Keratinocyte (primary cell): Measurements from ENCODE around the gene OMD. TPM values are rescaled to one million over a fixed set of nuclear protein-coding genes. Genes with fewer than 3 reads are reported as not detected.

Experiments
- DNase-seq: peaks from one replicate; pipeline ENCODE4 v3.0.0-alpha.2; 2011; ENCODE audit warnings: low read depth, missing footprints, low spot score
- FAIRE-seq: peaks from 2 replicates; lab custom pipeline; 2011; peaks lifted over from hg19 to GRCh38; lab: Jason Lieb, UNC
- H2AFZ ChIP-seq: 2 replicates; pipeline ENCODE4 v1.6.0; 2012; ENCODE audit warnings: low read length, control low read depth, inconsistent platforms; ENCODE audit not compliant: control insufficient read depth
- H3K27ac ChIP-seq: 2 replicates; pipeline ENCODE4 v1.5.1; 2011; ENCODE audit warnings: low read length; ENCODE audit not compliant: control insufficient read depth, insufficient read depth
- H3K27me3 ChIP-seq: 3 replicates; pipeline ENCODE4 v1.6.0; 2011; ENCODE audit warnings: low read length; ENCODE audit not compliant: control insufficient read depth, insufficient read depth; ENCODE audit errors: extremely low read depth
- H3K36me3 ChIP-seq, 2 experiments: 2 replicates in 1 of 2; 3 replicates in 1 of 2; pipeline ENCODE4 v1.5.1; 2011; ENCODE audit warnings: low read length in 2 of 2, mild to moderate bottlenecking in 1 of 2; ENCODE audit not compliant: control insufficient read depth in 2 of 2, insufficient read depth in 2 of 2; ENCODE audit errors: extremely low read depth in 1 of 2
- H3K4me1 ChIP-seq: 3 replicates; pipeline ENCODE4 v1.5.1; 2011; ENCODE audit warnings: low read length; ENCODE audit not compliant: control insufficient read depth, insufficient read depth; ENCODE audit errors: extremely low read depth
- H3K4me2 ChIP-seq: 3 replicates; pipeline ENCODE4 v1.6.0; 2011; ENCODE audit warnings: low read depth, low read length; ENCODE audit not compliant: control insufficient read depth, insufficient read depth; ENCODE audit errors: extremely low read depth
- H3K4me3 ChIP-seq, 3 experiments: fragments of 200-600 bp in 1 of 3; sonication (generic) in 1 of 3; 2 replicates in 2 of 3; 3 replicates in 1 of 3; pipeline ENCODE4 v1.5.1; 2011 to 2016; ENCODE audit warnings: low read length in 3 of 3, mild to moderate bottlenecking in 3 of 3, control low read depth in 2 of 3, inconsistent platforms in 1 of 3, low read depth in 1 of 3, mixed read lengths in 1 of 3, mixed run types in 1 of 3, moderate library complexity in 1 of 3; ENCODE audit not compliant: control insufficient read depth in 2 of 3, insufficient read depth in 2 of 3; ENCODE audit errors: extremely low read depth in 1 of 3
- H3K79me2 ChIP-seq: 2 replicates; pipeline ENCODE4 v1.6.0; 2012; ENCODE audit warnings: low read length; ENCODE audit not compliant: control insufficient read depth, insufficient read depth
- H3K9ac ChIP-seq: 3 replicates; pipeline ENCODE4 v1.6.0; 2011; ENCODE audit warnings: low read length; ENCODE audit not compliant: control insufficient read depth, insufficient read depth; ENCODE audit errors: extremely low read depth
- H3K9me1 ChIP-seq: 3 replicates; pipeline ENCODE4 v1.6.0; 2011; ENCODE audit warnings: low read length; ENCODE audit not compliant: control insufficient read depth, insufficient read depth; ENCODE audit errors: extremely low read depth
- H3K9me3 ChIP-seq: 2 replicates; pipeline ENCODE4 v1.5.1; 2012; ENCODE audit warnings: low read depth, low read length; ENCODE audit not compliant: control insufficient read depth
- H4K20me1 ChIP-seq: 3 replicates; pipeline ENCODE4 v1.6.0; 2011; ENCODE audit warnings: low read length; ENCODE audit not compliant: control insufficient read depth, insufficient read depth; ENCODE audit errors: extremely low read depth
- EZH2 ChIP-seq: IDR thresholded peaks from one replicate; pipeline ENCODE4 v1.6.1; 2012; ENCODE audit warnings: inconsistent platforms, mild to moderate bottlenecking, low read length, moderate library complexity
- dilution Hi-C: fragments of 300-500 bp; cut with MboI; formaldehyde crosslinking; loops from one replicate; pipeline ENCODE4 v1.7.0; 2020; ENCODE audit warnings: low sequenced_read_pairs; ENCODE audit not compliant: extremely low pct_ligation_motif_present
- polyA plus RNA-seq, 5 experiments: library from polyadenylated mRNA; depleted of rRNA in 3 of 5; stranded (reverse) in 3 of 5; stranded (forward) in 1 of 5; unstranded in 1 of 5; fragments of >200 nt; gene quantifications; 1 replicate in 1 of 5; 2 replicates in 3 of 5; 3 replicates in 1 of 5; pipeline versions ENCODE4 v1.2.1 to v1.2.3, GENCODE V29; 2011 to 2012; ENCODE audit warnings: missing spikeins in 2 of 5, low read depth in 1 of 5, low replicate concordance in 1 of 5
- TF ChIP-seq, protein P1 (sequence below), 3 experiments: IDR thresholded peaks in 1 of 3; conservative IDR thresholded peaks in 1 of 3; optimal IDR thresholded peaks in 1 of 3; 2 replicates in 2 of 3; 3 replicates in 1 of 3; pipeline versions ENCODE3 to v1.5.1; 2011; ENCODE audit warnings: low read length in 3 of 3, mild to moderate bottlenecking in 3 of 3, moderate library complexity in 2 of 3, control low read depth in 1 of 3, inconsistent platforms in 1 of 3; ENCODE audit not compliant: insufficient read depth in 2 of 3; ENCODE audit errors: extremely low read depth in 1 of 3

The OMD gene
- polyA plus RNA-seq, 1 donor (not counting 4 experiments of a cell fraction or from before 2014, with no cell fraction given): not detected

DNA sequence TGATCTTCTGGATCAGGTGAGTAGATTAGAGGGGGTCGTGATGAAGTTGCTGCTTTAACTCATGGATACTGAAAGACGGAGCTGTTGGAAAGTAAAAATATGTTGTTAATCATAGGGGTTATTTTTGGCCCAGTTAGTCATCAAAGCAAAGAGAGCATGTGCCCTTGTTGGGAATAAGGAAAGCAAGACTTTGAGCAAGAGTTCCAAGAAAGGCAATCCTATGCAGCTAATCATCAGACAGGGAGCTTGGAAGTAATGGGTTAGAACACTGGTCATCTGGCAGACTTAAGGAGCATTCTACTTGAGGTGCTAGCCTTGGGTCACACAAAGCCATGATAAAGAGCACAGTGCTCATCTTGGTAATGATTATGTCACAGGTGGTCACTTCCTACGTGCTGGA is 39.7 kb upstream of the OMD start:
- Histone ChIP-seq H3K9me1 (no peaks in the 10 kb centered on the region), H3K36me3 (no peaks in the 10 kb centered on the region), H3K9ac (no peak overlapping the region), H4K20me1 (no peaks in the 10 kb centered on the region), H3K79me2 (no peaks in the 10 kb centered on the region), H3K27me3 (no peaks in the 10 kb centered on the region), H3K4me3 (no peak overlapping the region), H2AFZ (no peak overlapping the region), H3K4me1 (peaks cover 22% of the 10 kb centered on the region), H3K9me3 (no peaks in the 10 kb centered on the region), H3K4me2 (no peak overlapping the region), H3K27ac (peak overlapping the region; percentile 8)
- dilution Hi-C loops: no loop called here
- TF ChIP-seq, protein P1, sequence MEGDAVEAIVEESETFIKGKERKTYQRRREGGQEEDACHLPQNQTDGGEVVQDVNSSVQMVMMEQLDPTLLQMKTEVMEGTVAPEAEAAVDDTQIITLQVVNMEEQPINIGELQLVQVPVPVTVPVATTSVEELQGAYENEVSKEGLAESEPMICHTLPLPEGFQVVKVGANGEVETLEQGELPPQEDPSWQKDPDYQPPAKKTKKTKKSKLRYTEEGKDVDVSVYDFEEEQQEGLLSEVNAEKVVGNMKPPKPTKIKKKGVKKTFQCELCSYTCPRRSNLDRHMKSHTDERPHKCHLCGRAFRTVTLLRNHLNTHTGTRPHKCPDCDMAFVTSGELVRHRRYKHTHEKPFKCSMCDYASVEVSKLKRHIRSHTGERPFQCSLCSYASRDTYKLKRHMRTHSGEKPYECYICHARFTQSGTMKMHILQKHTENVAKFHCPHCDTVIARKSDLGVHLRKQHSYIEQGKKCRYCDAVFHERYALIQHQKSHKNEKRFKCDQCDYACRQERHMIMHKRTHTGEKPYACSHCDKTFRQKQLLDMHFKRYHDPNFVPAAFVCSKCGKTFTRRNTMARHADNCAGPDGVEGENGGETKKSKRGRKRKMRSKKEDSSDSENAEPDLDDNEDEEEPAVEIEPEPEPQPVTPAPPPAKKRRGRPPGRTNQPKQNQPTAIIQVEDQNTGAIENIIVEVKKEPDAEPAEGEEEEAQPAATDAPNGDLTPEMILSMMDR (optimal IDR thresholded peaks at IDR 0.05 in 1 of 3, IDR thresholded peaks at IDR 0.05 in 1 of 3, conservative IDR thresholded peaks at IDR 0.05 in 1 of 3; ENCODE audit: extremely low read depth in 1 of 3, insufficient read depth in 2 of 3, low read length in 3 of 3): no peak
- no peak for TF ChIP-seq EZH2
- DNase-seq (no peak), FAIRE-seq (no peak)

DNA sequence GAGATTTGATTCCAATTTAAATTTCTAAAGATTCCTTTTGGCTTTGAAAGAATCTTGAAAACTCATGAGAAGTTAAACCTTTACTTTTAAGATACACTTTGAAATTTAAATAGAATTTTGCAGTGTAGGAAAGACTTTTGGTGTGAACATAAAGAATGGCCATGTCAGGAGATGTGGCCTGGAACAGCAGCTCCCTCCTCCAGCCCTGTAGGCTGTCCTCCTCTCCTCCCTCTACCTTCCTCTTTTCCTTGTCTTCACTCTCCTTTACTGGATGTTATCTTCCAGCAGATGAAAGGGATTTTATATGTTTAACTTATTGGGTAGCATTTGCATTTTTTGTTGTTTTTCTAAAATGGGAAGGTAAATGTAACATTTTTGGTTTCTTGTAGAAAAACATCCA is 39.1 kb upstream of the OMD start:
- Histone ChIP-seq H3K27ac (no peak overlapping the region), H2AFZ (no peak overlapping the region), H4K20me1 (no peaks in the 10 kb centered on the region), H3K9me3 (no peaks in the 10 kb centered on the region), H3K4me2 (no peak overlapping the region), H3K4me3 (no peak overlapping the region), H3K27me3 (no peaks in the 10 kb centered on the region), H3K9ac (no peak overlapping the region), H3K79me2 (no peaks in the 10 kb centered on the region), H3K36me3 (no peaks in the 10 kb centered on the region), H3K4me1 (peaks cover 19% of the 10 kb centered on the region), H3K9me1 (no peaks in the 10 kb centered on the region)
- TF ChIP-seq, protein P1 (optimal IDR thresholded peaks at IDR 0.05 in 1 of 3, IDR thresholded peaks at IDR 0.05 in 1 of 3, conservative IDR thresholded peaks at IDR 0.05 in 1 of 3; ENCODE audit: extremely low read depth in 1 of 3, insufficient read depth in 2 of 3, low read length in 3 of 3): no peak
- TF ChIP-seq EZH2: no peak
- no peak for FAIRE-seq
- dilution Hi-C loops: no loop called here
- no peak for DNase-seq
